ENCODE results near the gene MNT.
A peak's percentile ranks its signal among the peaks of the same experiment; 100 is the strongest.

MNT gene

DNA sequence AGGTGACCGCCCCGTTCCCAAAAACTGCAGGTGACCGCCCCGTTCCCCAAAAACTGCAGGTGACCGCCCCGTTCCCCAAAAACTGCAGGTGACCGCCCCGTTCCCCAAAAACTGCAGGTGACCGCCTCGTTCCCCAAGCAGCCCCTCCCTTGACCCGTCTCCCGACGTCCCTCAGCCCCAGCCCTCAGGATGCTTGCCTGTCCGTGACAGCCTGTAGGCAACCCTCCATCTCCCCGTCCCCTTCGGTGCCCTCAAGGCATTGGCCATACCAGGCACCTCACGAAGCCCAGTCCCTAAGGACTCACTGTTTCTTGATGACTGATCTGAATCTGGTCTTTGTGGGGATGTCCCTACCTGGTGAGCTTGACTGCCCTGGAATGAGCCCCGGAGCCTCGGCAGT lies 38.4 kb downstream of the MNT start:
- no peak for DNase-seq

DNA sequence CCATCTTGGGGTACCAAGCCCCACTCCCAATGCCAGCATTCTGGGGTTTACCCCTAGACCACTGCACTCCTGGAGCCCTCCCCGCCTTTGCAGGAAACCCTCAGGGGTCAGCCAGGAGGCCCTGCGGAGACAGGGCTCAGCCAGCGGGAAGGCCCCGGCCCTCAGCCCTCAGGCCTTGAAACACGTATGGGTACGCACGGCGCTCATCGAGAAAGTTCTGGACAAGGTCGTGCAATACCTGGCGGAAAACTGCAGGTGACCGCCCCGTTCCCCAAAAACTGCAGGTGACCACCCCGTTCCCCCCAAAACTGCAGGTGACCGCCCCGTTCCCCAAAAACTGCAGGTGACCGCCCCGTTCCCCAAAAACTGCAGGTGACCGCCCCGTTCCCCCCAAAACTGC lies 38.8 kb downstream of the MNT start:
- DNase-seq = no peak

DNA sequence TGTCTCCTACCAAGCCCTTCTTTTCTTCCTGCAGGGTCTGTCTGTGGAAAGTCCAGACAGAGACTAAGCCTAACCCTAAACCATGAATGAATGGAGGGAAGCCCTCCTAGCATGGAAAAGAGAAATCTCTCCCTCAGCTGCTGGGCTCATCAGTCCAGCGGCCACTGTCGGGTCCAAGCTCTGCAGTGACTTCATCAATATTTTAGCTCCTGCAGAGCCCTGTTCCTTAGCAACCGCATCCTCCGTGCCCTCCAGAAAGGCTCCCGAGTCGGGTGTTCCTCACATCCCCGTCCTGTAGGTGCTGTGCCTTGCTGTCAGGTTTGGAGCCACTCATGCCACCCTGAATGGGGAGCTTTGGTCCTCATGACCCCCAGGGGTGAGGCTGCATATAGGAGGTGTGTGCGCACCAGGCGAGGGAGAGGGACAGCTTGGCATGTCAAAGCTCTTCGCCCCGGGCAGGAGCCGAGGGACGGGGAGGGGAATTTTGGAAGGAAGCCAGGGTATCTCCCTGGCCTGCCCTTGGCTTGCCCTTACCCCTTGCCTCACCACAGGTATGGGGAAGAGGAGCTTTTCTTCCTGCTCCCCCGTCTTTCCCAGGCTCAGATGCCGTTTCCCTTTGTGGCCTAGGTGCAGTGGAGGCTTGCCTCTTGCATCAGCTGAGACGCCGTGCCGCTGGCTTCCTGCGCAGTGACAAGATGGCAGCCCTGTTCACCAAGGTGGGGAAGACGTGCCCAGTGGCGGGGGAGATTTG lies 39.7 kb downstream of the MNT start:
- DNase-seq = no peak

DNA sequence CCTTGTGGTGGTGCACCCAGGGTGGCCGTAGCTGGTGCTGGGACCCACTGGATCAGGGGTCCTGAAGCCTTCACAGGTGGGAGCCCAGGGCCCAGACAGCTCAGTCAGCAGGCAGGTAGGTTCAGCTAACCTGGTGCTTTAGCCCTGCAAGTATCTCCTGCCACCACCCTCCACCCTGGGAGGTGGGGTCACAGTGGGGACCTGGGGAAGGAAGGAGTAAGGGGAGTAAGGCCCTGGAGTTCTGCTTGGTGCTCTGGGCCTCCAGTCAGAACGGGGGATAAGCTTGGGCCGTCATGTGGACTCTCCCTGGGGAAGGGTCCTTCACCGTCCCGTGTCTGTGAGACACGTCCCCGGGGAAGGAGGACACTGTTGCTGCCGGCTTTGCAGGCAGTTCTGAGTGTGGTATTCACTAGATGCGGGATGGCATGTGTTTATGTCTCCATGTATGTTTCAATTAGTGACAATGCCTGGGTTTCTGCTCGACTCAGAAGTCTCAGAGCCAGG lies 42.9 kb downstream of the MNT start:
- DNase-seq = no peak

DNA sequence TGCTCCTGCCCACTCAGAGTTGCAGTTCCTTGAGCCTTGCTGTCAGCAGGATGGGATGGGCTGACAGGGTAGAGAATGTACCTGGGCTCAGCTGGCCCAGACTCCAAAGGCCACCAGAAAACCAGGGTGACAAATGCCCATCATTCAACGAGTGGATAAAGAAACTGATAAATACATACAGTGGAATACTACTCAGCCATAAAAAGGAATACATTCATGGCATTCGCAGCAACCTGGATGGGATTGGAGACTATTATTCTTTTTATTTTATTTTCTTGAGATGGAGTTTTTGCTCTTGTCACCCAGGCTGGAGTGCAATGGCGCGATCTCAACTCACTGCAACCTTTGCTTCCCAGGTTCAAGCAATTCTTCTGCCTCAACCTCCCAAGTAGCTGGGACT lies 43.6 kb downstream of the MNT start:
- DNase-seq = no peak

DNA sequence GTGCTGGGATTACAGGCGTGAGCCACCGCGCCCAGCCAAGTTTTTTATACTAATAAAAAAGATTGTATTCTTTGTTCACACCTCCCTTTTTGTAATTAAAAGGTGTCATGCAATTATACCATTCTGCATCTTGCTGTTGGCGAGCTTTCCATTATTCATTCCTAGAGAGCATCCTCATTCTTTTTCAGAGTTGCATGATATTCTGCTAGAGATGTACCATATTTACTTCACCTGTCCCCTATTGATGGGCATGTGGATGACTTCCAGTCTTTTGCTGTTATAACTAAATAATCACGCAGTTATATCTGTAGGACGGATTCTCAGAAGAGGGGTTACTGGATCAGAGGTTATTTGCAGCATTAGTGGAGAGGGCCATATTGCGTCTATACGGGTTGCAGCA lies 46.5 kb downstream of the MNT start:
- DNase-seq = no peak

DNA sequence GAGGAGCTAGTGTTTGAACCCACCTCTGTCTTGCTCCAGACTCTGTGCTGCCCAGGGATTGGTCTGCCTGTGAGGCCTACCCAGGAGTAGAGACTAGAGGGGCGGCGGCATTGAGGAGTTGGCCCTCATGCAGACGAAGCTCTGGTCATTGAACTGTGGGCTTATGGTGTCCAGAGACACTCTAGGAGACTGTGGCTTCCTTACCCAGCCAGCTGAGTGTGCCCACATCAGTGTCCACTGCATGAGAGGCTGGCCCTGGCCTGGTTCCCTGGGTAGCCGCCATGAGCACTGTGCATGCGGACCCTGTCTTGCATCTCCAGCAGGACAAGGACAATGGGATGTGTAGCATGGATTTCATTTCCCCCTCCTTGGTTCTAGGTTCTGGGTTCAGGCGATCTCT lies 49.6 kb downstream of the MNT start:
- DNase-seq = no peak

DNA sequence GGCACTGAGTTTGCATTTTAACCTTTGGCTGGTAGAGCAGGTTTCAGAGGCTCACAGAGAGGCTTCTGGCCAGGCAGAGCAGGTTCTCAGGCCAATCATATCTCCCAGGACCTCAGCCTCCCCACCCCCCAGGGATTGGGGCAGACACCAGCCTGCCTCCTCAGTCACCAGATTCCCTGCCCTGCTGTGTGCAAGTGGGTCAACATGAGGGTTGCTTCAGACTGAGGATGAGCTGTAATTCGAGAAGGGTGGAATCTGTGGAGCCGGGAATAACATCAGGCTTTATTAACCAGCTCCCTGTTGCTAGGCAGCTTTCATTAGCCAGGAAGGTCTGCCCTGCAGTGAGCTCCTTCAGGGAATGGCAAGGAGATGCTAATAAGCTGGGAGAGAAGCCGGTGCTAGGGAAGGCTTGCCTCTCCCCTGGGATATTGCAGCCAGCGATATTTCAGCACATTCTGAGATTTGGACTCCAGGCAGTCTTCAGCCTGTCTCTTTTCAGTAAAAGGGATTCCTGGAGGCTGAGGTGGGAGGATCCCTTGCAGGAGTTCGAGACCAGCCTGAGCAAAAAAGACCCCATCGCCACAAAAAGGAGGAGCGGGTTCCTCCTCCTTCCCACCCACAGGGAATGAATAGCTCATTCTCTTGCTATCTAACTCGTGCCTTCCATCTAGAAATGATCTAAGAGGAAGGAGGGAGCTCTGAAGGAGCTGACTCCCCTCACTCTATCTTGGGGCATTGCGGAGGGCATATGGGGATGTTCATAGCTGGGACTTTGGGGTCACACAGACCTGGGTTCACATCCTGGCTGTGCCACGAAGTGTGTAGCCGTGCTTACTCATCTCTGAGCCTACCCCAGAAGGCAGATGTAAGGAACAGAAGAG lies 52.8 kb downstream of the MNT start:
- DNase-seq = no peak

DNA sequence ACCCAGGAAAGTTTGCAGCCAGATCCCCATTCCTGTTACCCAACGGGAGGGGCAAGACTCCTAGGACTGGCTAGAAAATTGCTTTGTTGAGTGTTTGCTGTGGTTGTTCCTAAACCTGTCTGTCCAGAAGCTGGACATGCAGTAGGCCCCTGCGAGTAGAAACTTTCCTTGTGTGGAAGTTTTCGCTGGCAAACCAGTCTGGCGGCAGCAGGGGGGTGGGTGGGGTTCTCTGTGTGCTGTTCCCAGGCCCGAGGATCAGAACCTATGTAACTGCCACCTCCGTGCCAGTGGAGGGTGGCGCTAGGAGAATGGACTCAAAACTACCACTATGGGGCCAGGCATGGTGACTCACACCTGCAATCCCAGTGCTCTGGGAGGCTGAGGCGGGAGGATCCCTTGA lies 54.4 kb downstream of the MNT start:
- DNase-seq = no peak

DNA sequence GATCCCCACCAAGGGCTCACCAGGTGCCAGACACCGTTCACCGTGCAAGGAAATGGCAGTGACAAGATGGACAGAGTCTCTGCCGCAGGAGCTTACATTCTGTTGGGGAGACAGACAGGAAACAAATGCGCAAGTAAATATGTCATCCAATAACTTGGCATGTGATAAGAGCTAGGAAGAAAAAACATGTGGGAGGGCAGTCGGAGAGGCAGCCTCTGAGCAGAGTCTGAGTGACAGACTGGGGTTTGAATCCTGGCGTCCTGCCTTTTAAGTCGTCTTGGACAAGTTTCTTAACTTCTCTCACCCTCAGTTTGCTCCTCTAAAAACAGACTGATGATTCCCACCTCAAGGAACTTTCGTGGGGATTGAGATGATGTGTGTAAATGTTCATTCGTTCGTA lies 56.3 kb downstream of the MNT start:
- DNase-seq = no peak

DNA sequence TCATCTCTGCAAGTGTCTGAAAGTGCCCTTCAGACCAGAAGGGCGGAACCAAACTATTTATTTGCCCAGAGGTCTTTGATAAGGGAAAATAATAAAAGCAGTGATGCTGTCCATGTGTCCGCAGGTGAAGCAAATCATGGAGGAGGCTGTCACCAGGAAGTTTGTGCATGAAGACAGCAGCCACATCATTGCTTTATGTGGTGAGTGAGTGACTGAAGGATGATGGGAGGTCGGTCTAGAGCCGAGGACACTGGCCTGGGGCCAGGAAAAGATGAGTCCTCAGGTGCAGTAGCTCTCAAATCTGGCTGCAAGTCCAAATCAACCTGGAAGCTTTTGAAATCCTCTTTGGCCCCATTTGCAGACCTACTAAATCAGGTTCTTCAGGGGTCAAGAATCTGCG lies 57.4 kb downstream of the MNT start:
- peak in 1 of 5 experiments; percentile 15 for DNase-seq

DNA sequence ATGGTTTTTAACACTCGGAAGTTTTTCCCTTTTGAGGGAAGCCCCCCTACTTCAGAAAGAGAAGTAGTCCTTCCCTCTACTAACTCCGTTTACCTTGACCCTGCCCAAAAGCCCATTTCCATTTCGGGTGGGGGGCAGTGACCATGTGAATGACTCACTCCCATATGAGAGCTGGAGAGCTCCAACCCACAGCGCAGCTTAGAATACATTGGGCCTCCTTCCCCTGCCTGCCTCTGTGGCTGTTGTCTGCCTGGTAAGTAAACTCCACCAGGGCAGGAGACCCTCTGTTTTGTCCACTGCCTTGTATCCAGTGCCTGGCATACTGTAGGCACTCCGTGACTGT lies 62.6 kb downstream of the MNT start:
- DNase-seq = no peak

DNA sequence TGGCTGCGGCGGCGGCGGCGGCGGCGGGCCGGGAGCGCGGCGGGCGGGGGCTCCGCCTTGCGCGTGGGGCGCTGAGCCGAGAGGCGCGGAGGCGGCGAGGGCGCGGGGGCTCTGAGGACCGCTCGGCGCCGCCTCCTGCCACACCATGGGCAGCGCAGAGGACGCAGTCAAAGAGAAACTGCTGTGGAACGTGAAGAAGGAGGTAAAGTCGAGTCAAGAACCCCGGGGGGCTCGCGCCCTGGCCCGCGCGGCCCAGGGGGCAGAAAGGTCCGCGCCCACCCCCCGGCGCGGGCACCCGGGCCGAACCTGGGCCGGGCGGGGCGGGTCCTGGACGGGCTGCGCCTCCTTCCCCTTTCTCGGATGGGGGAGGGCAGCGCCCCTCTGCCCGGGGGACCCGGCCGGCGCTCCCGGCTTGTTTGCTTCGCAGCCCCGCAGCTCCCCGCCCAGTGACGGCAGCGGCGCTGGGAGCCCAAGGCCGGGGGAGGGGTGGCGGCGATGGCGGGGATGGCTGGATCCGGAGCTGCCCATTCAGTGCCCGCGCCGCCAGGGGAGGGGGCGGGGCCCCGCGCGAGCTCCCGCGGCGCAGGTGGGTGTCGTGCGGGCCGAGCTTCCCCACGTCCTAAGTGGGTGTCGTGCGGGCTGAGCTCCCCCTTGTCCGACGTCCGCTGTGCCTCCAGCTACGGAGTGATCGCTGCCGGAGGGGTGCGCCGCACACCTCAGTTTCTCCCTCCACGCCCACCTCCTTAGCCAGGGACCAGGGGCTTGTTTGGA lies 63.1 kb downstream of the MNT start:
- peak; percentile 31 to 58 (median 45) for DNase-seq

DNA sequence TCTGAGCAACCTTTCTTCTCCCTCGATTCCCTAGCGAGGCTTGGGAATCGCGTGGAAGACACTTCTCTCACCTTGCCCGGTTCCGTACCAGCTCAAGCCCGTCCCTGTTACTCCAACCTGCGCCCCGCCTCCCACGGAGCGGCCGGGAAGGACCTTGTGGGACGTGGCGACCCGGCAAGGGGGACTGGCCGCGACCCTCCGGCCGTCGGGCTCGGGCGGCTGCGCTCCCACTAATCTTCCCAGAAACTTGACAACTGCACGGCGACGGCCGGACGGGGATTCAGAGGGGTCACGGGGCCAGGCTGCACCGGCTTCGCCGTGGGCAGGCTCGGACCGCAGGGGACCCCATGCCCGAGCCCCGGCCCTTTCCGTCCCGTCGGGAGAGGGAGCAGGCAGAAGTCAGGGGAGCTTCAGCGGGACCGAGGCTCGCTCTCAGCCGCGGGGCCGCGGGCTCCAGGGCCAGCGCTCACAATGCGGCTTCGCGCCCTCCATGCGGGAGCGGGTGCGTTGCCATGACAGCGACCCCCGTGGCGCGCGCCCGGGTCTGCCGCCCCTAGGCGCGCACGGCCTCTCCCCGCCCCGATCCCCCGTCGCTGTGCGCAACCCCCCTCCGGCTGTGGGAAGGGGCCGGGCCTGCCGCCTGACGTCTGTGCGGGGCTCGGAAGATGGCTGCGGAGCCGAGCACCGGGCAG lies 63.9 kb downstream of the MNT start, which contains the start of gene SGSM2:
Gene SGSM2 (plus strand): TSS at position 650 of the 692 bp plus-strand sequence. CDS start 188 bp downstream, outside the sequence.
- DNase-seq = peak; percentile 55 to 83 (median 70)

DNA sequence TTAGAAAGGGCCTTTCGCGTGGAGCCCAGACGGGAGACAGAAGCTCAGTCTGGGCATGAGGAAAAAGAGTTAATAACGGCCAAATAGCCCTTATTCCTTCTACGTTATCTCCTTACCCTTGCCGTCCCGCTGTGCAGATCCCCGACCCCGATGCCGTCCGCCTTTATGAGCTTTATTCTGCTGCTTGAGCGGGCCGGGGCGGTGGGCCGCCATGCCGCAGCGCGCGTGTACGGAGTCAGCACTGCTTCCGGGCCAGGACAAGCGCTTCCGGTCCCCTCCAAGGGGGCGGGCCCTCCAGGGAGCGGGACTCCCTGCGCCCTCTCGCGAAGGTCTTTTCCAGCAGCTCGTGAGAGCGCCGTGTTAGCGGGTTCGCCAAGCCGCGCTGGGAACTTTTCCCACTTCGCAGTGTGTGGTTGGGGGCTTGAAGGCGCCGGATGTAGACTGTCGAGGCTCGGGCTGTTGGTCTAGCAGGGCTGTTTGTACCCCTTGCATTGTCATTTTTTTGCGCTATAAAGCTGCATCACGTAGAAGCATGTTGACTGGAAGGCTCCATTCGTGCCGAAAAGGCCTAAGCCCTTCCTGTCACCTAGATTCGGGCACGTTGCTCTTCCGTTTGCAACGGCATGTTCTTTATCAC lies 64.5 kb downstream of the MNT start, which contains the start of gene TSR1:
Gene TSR1 (minus strand): TSS at position 243 of the 637 bp plus-strand sequence. CDS start 30 bp downstream, at position 213.
- DNase-seq = peak; percentile 76 to 91 (median 84)

DNA sequence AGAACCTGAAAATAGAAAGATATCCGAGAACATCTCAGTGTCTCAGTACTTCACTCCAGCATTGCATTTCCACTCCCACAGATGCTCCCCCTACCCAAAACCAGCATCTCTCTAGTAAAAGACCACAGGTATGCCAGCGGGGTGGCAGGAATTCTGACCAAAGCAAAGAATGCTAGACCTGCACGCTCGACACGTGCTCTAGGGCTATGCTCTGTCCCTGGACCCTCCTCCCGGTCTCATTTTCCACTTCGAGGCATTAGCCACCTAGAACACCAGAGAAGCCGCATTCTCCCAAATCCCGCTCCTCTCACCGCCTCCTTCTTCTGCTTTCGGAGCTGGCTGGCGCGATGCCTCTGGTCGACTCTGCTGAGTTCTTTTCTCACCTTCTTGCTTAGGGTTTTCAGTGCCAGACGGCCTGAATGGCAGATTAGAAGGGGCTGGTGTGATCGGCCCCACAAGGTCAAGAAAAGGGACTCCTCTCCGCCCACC lies 65.1 kb downstream of the MNT start:
- no peak for DNase-seq
